H1 (cell line): ENCODE data around the gene ASTL. TPM values are rescaled to one million over a fixed set of nuclear protein-coding genes. Genes with fewer than 3 reads are reported as not detected.

Experiments used
- CTCF ChIA-PET: fragments of 300-600 bp; sonication (Branson Sonifier 250); formaldehyde crosslinking; loops from one replicate; lab custom pipeline; 2021; ENCODE audit not compliant: partially characterized antibody; lab: Charles Lee
- POLR2A ChIA-PET: fragments of 300-600 bp; sonication (Branson Sonifier 250); formaldehyde crosslinking; loops from one replicate; lab custom pipeline; 2021; ENCODE audit warnings: inconsistent platforms; ENCODE audit not compliant: partially characterized antibody; lab: Charles Lee
- DNase-seq, 2 experiments: peaks; one replicate each; pipeline versions ENCODE4 v3.0.0 to v3.0.0-alpha.2; 2010 to 2022; ENCODE audit warnings: low spot score in 2 of 2, low read depth in 1 of 2, mixed read lengths in 1 of 2
- FAIRE-seq: peaks from 2 replicates; lab custom pipeline; 2011; peaks lifted over from hg19 to GRCh38; lab: Jason Lieb, UNC
- H2AFZ ChIP-seq: 2 replicates; pipeline ENCODE4 v1.8.1; 2012; ENCODE audit warnings: low read length, inconsistent platforms
- H2AK5ac ChIP-seq: 2 replicates; pipeline ENCODE4 v1.6.1; 2013; ENCODE audit warnings: low read depth, low read length
- H2BK120ac ChIP-seq: replicated peaks from 2 replicates; pipeline ENCODE3; 2013; ENCODE audit warnings: low read depth, low read length, inconsistent platforms
- H2BK12ac ChIP-seq: 2 replicates; pipeline ENCODE4 v1.6.1; 2013; ENCODE audit warnings: low read depth, low read length
- H2BK15ac ChIP-seq: 2 replicates; pipeline ENCODE4 v1.6.1; 2013; ENCODE audit warnings: low read length
- H2BK20ac ChIP-seq: 2 replicates; pipeline ENCODE4 v1.6.1; 2013; ENCODE audit warnings: low read length
- H2BK5ac ChIP-seq: 2 replicates; pipeline ENCODE4 v1.6.1; 2013; ENCODE audit warnings: low read depth, low read length
- H3K14ac ChIP-seq: 2 replicates; pipeline ENCODE4 v1.6.1; 2013; ENCODE audit warnings: inconsistent platforms; ENCODE audit not compliant: insufficient read length
- H3K18ac ChIP-seq: 2 replicates; pipeline ENCODE4 v1.6.1; 2013; ENCODE audit warnings: low read length; ENCODE audit errors: extremely low read depth
- H3K23ac ChIP-seq: 2 replicates; pipeline ENCODE4 v1.6.1; 2013; ENCODE audit warnings: inconsistent platforms; ENCODE audit not compliant: insufficient read length
- H3K23me2 ChIP-seq: 2 replicates; pipeline ENCODE4 v1.6.1; 2013; ENCODE audit warnings: low read depth, low read length
- H3K27ac ChIP-seq: 2 replicates; pipeline ENCODE4 v1.6.1; 2011; ENCODE audit warnings: low read depth, low read length, inconsistent platforms
- H3K27me3 ChIP-seq, 4 experiments: replicated peaks in 1 of 4; 1 replicate in 1 of 4; 2 replicates in 3 of 4; pipeline versions ENCODE4 v1.6.1 to v1.8.1; 2011 to 2013; ENCODE audit warnings: low read length in 3 of 4, mild to moderate bottlenecking in 3 of 4, inconsistent platforms in 2 of 4, mixed read lengths in 2 of 4, moderate library complexity in 1 of 4; ENCODE audit not compliant: control insufficient read depth in 3 of 4, insufficient read depth in 3 of 4; ENCODE audit errors: extremely low read depth in 1 of 4
- H3K36me3 ChIP-seq, 4 experiments: 2 replicates each; pipeline versions ENCODE4 v1.6.1 to v1.8.1; 2011 to 2013; ENCODE audit warnings: mild to moderate bottlenecking in 4 of 4, low read length in 3 of 4, moderate library complexity in 2 of 4, control low read depth in 1 of 4, inconsistent platforms in 1 of 4; ENCODE audit not compliant: insufficient read depth in 4 of 4, control insufficient read depth in 2 of 4
- H3K4ac ChIP-seq: replicated peaks from 2 replicates; pipeline ENCODE3; 2013; ENCODE audit warnings: low read length, low read depth, mixed read lengths, inconsistent platforms; ENCODE audit not compliant: insufficient read length
- H3K4me1 ChIP-seq, 4 experiments: replicated peaks in 1 of 4; 1 replicate in 1 of 4; 2 replicates in 3 of 4; pipeline versions ENCODE4 v1.6.1 to v1.8.1; 2011 to 2013; ENCODE audit warnings: low read length in 3 of 4, inconsistent platforms in 2 of 4, mixed read lengths in 1 of 4; ENCODE audit not compliant: insufficient read depth in 4 of 4, control insufficient read depth in 3 of 4
- H3K4me2 ChIP-seq, 2 experiments: 2 replicates each; pipeline versions ENCODE4 v1.6.1 to v1.8.1; 2011 to 2013; ENCODE audit warnings: low read depth in 2 of 2, low read length in 2 of 2, control low read depth in 1 of 2, inconsistent platforms in 1 of 2, mild to moderate bottlenecking in 1 of 2; ENCODE audit not compliant: insufficient read depth in 1 of 2
- H3K4me3 ChIP-seq, 4 experiments: fragments of 200-600, 300-600 bp in 1 of 4; sonication (generic), shearing (Covaris generic), sonication (Bioruptor Twin) in 1 of 4; 2 replicates each; pipeline versions ENCODE4 v1.5.1 to v1.8.1; 2011 to 2016; ENCODE audit warnings: low read length in 4 of 4, low read depth in 3 of 4, control low read depth in 2 of 4, inconsistent platforms in 2 of 4, mild to moderate bottlenecking in 2 of 4, mixed read lengths in 1 of 4, moderate library complexity in 1 of 4; ENCODE audit not compliant: insufficient read depth in 2 of 4; ENCODE audit errors: extremely low read depth in 1 of 4
- H3K56ac ChIP-seq: replicated peaks from 2 replicates; pipeline ENCODE3; 2013; ENCODE audit warnings: low read depth, mild to moderate bottlenecking, mixed read lengths, low read length, inconsistent platforms; ENCODE audit not compliant: insufficient read length
- H3K79me1 ChIP-seq: 2 replicates; pipeline ENCODE4 v1.6.1; 2013; ENCODE audit warnings: low read depth, low read length, control low read depth
- H3K79me2 ChIP-seq, 2 experiments: 2 replicates each; pipeline versions ENCODE4 v1.6.1 to v1.8.1; 2012 to 2013; ENCODE audit warnings: low read length in 2 of 2, mild to moderate bottlenecking in 2 of 2, inconsistent platforms in 1 of 2; ENCODE audit not compliant: insufficient read depth in 2 of 2, control insufficient read depth in 1 of 2
- H3K9ac ChIP-seq, 4 experiments: replicated peaks in 1 of 4; 1 replicate in 1 of 4; 2 replicates in 3 of 4; pipeline versions ENCODE4 v1.6.1 to v1.8.1; 2011 to 2013; ENCODE audit warnings: low read depth in 3 of 4, low read length in 3 of 4, control low read depth in 2 of 4, mild to moderate bottlenecking in 2 of 4, moderate library complexity in 2 of 4, inconsistent platforms in 1 of 4; ENCODE audit errors: extremely low read depth in 1 of 4
- H3K9me3 ChIP-seq, 2 experiments: 2 replicates each; pipeline versions ENCODE4 v1.6.1 to v1.8.1; 2012 to 2013; ENCODE audit warnings: mild to moderate bottlenecking in 2 of 2, moderate library complexity in 2 of 2, control low read depth in 1 of 2, inconsistent platforms in 1 of 2, low read depth in 1 of 2, low read length in 1 of 2, mixed read lengths in 1 of 2; ENCODE audit not compliant: insufficient read depth in 2 of 2
- H4K20me1 ChIP-seq, 2 experiments: replicated peaks in 1 of 2; 2 replicates each; pipeline versions ENCODE3 to v1.8.1; 2011 to 2013; ENCODE audit warnings: inconsistent platforms in 2 of 2, low read length in 2 of 2, mild to moderate bottlenecking in 1 of 2; ENCODE audit not compliant: insufficient read depth in 2 of 2, control insufficient read depth in 1 of 2
- H4K5ac ChIP-seq: 2 replicates; pipeline ENCODE4 v1.6.1; 2013; ENCODE audit warnings: low read length, low read depth, mixed read lengths, inconsistent platforms; ENCODE audit not compliant: insufficient read length
- H4K8ac ChIP-seq: 2 replicates; pipeline ENCODE4 v1.8.0; 2013; ENCODE audit warnings: mild to moderate bottlenecking, moderate library complexity, low read length, inconsistent platforms; ENCODE audit not compliant: insufficient read depth; ENCODE audit errors: extremely low read depth
- H4K91ac ChIP-seq: replicated peaks from 2 replicates; pipeline ENCODE3; 2013; ENCODE audit warnings: low read length, mixed read lengths, inconsistent platforms; ENCODE audit not compliant: insufficient read length
- EP300 ChIP-seq, 2 experiments: IDR thresholded peaks; 1 replicate in 1 of 2; 2 replicates in 1 of 2; pipeline ENCODE4 v1.6.1; 2011 to 2012; ENCODE audit warnings: low read depth in 2 of 2, low read length in 2 of 2, mild to moderate bottlenecking in 2 of 2, borderline replicate concordance in 1 of 2, inconsistent platforms in 1 of 2, moderate library complexity in 1 of 2
- KDM1A ChIP-seq: fragments of 200-600, 300-600 bp; sonication (generic); IDR thresholded peaks from 2 replicates; pipeline ENCODE4 v1.7.1; 2016; ENCODE audit warnings: mild to moderate bottlenecking, low read length, borderline replicate concordance
- POLR2AphosphoS5 ChIP-seq: IDR thresholded peaks from 2 replicates; pipeline ENCODE4 v1.6.1; 2011; ENCODE audit warnings: low read depth, low read length
- RAD21 ChIP-seq, 2 experiments: IDR thresholded peaks in 1 of 2; conservative IDR thresholded peaks in 1 of 2; 2 replicates each; pipeline ENCODE4 v1.6.1; 2011; ENCODE audit warnings: low read depth in 2 of 2, low read length in 2 of 2, improper control_type of control experiment in 1 of 2, inconsistent platforms in 1 of 2, mild to moderate bottlenecking in 1 of 2, moderate library complexity in 1 of 2
- TEAD4 ChIP-seq: IDR thresholded peaks from 2 replicates; pipeline ENCODE4 v1.6.1; 2012; ENCODE audit warnings: low read depth, low read length, inconsistent platforms, mixed read lengths
- USF2 ChIP-seq: IDR thresholded peaks from 2 replicates; pipeline ENCODE4 v1.6.1; 2011; ENCODE audit warnings: low read length, improper control_type of control experiment
- YY1 ChIP-seq: IDR thresholded peaks from 2 replicates; pipeline ENCODE4 v1.6.1; 2011; ENCODE audit warnings: low read depth, mild to moderate bottlenecking, low read length
- WGBS, 2 experiments: shearing (Covaris generic) in 1 of 2; methylation state at CpG; one replicate each; pipeline versions ENCODE4 v1.1.6 to v1.1.7; 2013 to 2015; ENCODE audit warnings: low lambda C conversion rate in 2 of 2, mixed read lengths in 2 of 2, inconsistent platforms in 1 of 2, low coverage in 1 of 2, missing lambda C conversion rate in 1 of 2; ENCODE audit not compliant: insufficient replicate concordance in 2 of 2, insufficient coverage in 1 of 2, insufficient read length in 1 of 2; ENCODE audit errors: extremely low coverage in 1 of 2, missing lambda C conversion rate in 1 of 2; 5-methylcytosine and 5-hydroxymethylcytosine counted together
- polyA plus RNA-seq, 7 experiments: library from polyadenylated mRNA; depleted of rRNA in 3 of 7; stranded (reverse) in 5 of 7; unstranded in 2 of 7; fragments of >200 nt in 5 of 7; fragments of 200-250 nt in 2 of 7; gene quantifications; 1 replicate in 5 of 7; 2 replicates in 1 of 7; 4 replicates in 1 of 7; pipeline versions ENCODE4 v1.2.1 to v1.2.3, GENCODE V29; 2011 to 2013; ENCODE audit warnings: missing spikeins in 2 of 7, mixed read lengths in 2 of 7
- total RNA-seq: library from RNA; stranded (reverse); fragmentation: NEBNext Ultra II Directional; extraction: Animal tissue kit (Norgen Biotek cat#: 25700); gene quantifications from 2 replicates; pipeline ENCODE4 v1.2.1, GENCODE V29; 2021
- TF ChIP-seq, protein P1 (sequence below), 3 experiments: IDR thresholded peaks; 1 replicate in 2 of 3; 2 replicates in 1 of 3; pipeline versions ENCODE4 v1.5.1 to v1.6.1; 2011; ENCODE audit warnings: low read length in 3 of 3, mild to moderate bottlenecking in 3 of 3, inconsistent platforms in 2 of 3, low read depth in 1 of 3, moderate library complexity in 1 of 3; ENCODE audit not compliant: insufficient read depth in 1 of 3; ENCODE audit errors: control extremely low read depth in 1 of 3

The ASTL gene
- total and polyA plus RNA-seq, 2 of the 8 experiments (the other 6 are each of a cell fraction or from before 2014, with no cell fraction given): 0.60 to 1.4 TPM

DNA sequence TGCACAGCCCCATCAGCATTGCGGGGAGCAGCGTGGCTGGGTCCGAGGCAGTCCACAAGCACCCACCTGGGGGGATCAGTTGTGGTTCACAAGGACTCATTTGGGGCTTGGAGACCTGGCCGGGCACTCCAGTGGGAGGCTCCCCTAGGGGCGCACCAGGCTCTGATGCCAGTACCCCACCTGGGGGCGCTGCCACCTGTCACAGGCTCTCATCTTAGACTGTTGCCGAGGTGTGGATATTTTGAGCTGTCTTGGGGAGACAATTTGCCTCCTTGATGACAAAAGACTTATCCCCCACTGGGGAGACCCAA is 25.0 kb downstream of the ASTL start:
- H3K4ac ChIP-seq: no peak overlapping the region
- DNase-seq: no peak
- peaks cover 0 to 5% of the 10 kb centered on the region in 2 experiments; a peak in 1 of 4 replicates for H3K9me3 ChIP-seq
- POLR2A ChIA-PET: interaction anchor here (1.3 kb wide), 1 partner anchor 16 kb away, joined by 3 read pairs; no protein-coding TSS in a partner anchor
- H2BK120ac ChIP-seq: no peak overlapping the region
- no peak overlapping the region for H3K18ac ChIP-seq
- H3K4me1 ChIP-seq: peaks cover 0 to 29% (median 23%) of the 10 kb centered on the region in 4 experiments; a peak in 6 of 7 replicates
- no peaks in the 10 kb centered on the region for H3K79me2 ChIP-seq
- no peaks in the 10 kb centered on the region for H3K36me3 ChIP-seq
- no peak overlapping the region for H3K56ac ChIP-seq
- no peak overlapping the region for H3K4me3 ChIP-seq
- 87% methylated on average over 7 of the region's 7 CpGs; no CpG with 5 or more reads in 1 of the 2 experiments for WGBS, 2 experiments
- no peak overlapping the region for H3K27ac ChIP-seq
- H2BK12ac ChIP-seq: no peak overlapping the region
- no peak overlapping the region for H3K4me2 ChIP-seq
- no peaks in the 10 kb centered on the region for H3K79me1 ChIP-seq
- no peak overlapping the region for H3K14ac ChIP-seq
- no peak overlapping the region for H2BK15ac ChIP-seq
- TF ChIP-seq USF2: no peak
- no peak for TF ChIP-seq POLR2AphosphoS5
- no peak for TF ChIP-seq EP300 (IDR thresholded peaks at IDR 0.05; ENCODE audit: borderline replicate concordance in 1 of 2, low read depth in 2 of 2, low read length in 2 of 2)
- TF ChIP-seq TEAD4: no peak
- TF ChIP-seq, protein P1, sequence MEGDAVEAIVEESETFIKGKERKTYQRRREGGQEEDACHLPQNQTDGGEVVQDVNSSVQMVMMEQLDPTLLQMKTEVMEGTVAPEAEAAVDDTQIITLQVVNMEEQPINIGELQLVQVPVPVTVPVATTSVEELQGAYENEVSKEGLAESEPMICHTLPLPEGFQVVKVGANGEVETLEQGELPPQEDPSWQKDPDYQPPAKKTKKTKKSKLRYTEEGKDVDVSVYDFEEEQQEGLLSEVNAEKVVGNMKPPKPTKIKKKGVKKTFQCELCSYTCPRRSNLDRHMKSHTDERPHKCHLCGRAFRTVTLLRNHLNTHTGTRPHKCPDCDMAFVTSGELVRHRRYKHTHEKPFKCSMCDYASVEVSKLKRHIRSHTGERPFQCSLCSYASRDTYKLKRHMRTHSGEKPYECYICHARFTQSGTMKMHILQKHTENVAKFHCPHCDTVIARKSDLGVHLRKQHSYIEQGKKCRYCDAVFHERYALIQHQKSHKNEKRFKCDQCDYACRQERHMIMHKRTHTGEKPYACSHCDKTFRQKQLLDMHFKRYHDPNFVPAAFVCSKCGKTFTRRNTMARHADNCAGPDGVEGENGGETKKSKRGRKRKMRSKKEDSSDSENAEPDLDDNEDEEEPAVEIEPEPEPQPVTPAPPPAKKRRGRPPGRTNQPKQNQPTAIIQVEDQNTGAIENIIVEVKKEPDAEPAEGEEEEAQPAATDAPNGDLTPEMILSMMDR (IDR thresholded peaks at IDR 0.05; ENCODE audit: control extremely low read depth in 1 of 3, insufficient read depth in 1 of 3, low read depth in 1 of 3, low read length in 3 of 3): peak in 2 of 3 experiments; percentile 59 to 89; a peak in 3 of 4 replicates
- 0 out of 2 replicates have a peak, but pooled peaks have one; percentile 9 for TF ChIP-seq YY1
- no peak for TF ChIP-seq KDM1A
- TF ChIP-seq RAD21 (IDR thresholded peaks at IDR 0.05 in 1 of 2, conservative IDR thresholded peaks at IDR 0.05 in 1 of 2; ENCODE audit: low read depth in 2 of 2, low read length in 2 of 2): peak; percentile 32 to 57
- TF ChIP-seq, all 59 proteins: peak for 3
- H2AK5ac ChIP-seq: peak overlapping the region; percentile 71; the same call in 1 of the 2 replicates
- no peak overlapping the region for H2BK5ac ChIP-seq
- no peak overlapping the region for H2BK20ac ChIP-seq
- FAIRE-seq: no peak
- H4K8ac ChIP-seq: no peak overlapping the region; the same call in 1 of the 2 replicates
- H3K23ac ChIP-seq: no peak overlapping the region
- H2AFZ ChIP-seq: no peak overlapping the region
- no peak overlapping the region for H3K9ac ChIP-seq
- no peak overlapping the region for H4K91ac ChIP-seq
- no peak overlapping the region for H4K5ac ChIP-seq
- peaks cover 0 to 28% (median 22%) of the 10 kb centered on the region in 4 experiments; a peak in 5 of 7 replicates for H3K27me3 ChIP-seq
- CTCF ChIA-PET: interaction anchor here (0.6 to 6.6 kb wide), 15 partner anchors 10 to 91 kb away, joined by 3 to 61 read pairs (median 5); partner anchors contain the start of gene ASTL
- H4K20me1 ChIP-seq: no peaks in the 10 kb centered on the region
- peaks cover 13% of the 10 kb centered on the region; the same call in 1 of the 2 replicates for H3K23me2 ChIP-seq
